Measurements from ENCODE around the gene CR1L. TPM values are rescaled to one million over a fixed set of nuclear protein-coding genes. Genes with fewer than 3 reads are reported as not detected.
A peak's percentile ranks its signal among the peaks of the same experiment; 100 is the strongest.

Gene CR1L
- total and polyA plus RNA-seq, 2 experiments from 2014 or later = 5.8 to 21.4 TPM

DNA sequence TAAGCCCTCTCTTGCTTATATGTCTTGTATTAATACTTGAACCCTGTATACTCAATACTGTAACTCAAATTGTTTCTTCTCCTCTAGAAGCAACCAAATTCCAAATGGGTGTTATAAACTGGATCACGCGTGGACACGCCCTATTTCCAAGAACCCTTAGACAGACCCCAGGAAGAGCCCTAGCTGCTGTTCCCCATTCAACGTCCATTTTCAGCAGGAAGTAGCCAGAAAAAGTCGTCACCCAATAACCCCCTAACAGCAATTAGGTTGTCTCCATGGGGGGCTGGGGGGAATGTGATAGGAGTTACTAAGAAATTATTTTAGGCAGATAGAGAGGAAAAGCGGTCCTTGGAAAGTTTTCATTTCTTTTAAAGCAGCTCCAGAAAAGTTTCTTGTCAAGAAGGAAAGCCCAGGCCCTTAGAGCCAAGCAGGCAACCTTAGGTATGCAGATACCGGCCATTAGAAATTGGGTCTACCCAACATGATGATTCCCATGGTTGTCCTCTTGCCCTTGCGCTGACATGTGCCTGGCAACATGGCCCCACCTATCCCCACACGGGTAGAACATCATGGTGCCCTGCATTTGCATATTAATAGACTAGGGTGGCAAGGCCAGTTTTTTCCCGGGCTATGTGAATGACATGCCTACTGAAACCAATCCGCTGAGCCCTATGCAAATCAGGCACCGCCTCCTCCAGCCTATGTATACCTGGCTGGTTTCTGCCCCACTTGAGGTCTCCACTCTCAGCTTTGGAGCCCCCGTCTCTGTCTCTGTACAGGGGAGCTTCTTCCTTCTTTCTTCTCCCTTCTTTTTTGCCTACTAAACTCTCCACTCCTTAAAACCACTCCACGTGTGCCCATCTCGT lies 102.9 kb downstream of the CR1L start:
- H4K20me1 ChIP-seq (replicated peaks; ENCODE audit: insufficient read depth) = peaks cover under 1% of the 10 kb centered on the region; the same call in 1 of the 2 replicates
- Mint-ChIP-seq H3K4me1 (peaks cover 40% of the 10 kb centered on the region), H3K36me3 (ENCODE audit: low read depth) (no peaks in the 10 kb centered on the region), H3K9me3 (no peaks in the 10 kb centered on the region), H3K4me3 (no peak overlapping the region), H3K27ac (no peak overlapping the region), H3K27me3 (ENCODE audit: insufficient read depth, low read depth, poor library complexity) (peaks cover 6% of the 10 kb centered on the region)
- no peak overlapping the region for H3K4me3 ChIP-seq
- no peak overlapping the region for H2AFZ ChIP-seq
- peaks cover 23% of the 10 kb centered on the region for H3K79me2 ChIP-seq (replicated peaks; ENCODE audit: insufficient read depth)
- H3K27me3 ChIP-seq (ENCODE audit: insufficient read depth) = no peaks in the 10 kb centered on the region
- no peaks in the 10 kb centered on the region; the same call in 1 of the 2 replicates for H3K9me2 ChIP-seq (ENCODE audit: insufficient read depth)
- ATAC-seq (peak; percentile 4), DNase-seq (ENCODE audit: low spot score) (peak; percentile 66)
- no peaks in the 10 kb centered on the region for H3F3A ChIP-seq (replicated peaks; ENCODE audit: low read depth)
- no peak for TF ChIP-seq STAT1 (IDR thresholded peaks at IDR 0.05; ENCODE audit: unreplicated experiment)
- no peak for TF ChIP-seq NANOG (IDR thresholded peaks at IDR 0.05; ENCODE audit: borderline replicate concordance)
- no peak for TF ChIP-seq CREB1 (CRISPR knock-in tag; IDR thresholded peaks at IDR 0.05; ENCODE audit: low read depth)
- no peak for TF ChIP-seq ZNF331 (CRISPR knock-in tag; IDR thresholded peaks at IDR 0.05; ENCODE audit: low read depth)
- TF ChIP-seq, protein P1, sequence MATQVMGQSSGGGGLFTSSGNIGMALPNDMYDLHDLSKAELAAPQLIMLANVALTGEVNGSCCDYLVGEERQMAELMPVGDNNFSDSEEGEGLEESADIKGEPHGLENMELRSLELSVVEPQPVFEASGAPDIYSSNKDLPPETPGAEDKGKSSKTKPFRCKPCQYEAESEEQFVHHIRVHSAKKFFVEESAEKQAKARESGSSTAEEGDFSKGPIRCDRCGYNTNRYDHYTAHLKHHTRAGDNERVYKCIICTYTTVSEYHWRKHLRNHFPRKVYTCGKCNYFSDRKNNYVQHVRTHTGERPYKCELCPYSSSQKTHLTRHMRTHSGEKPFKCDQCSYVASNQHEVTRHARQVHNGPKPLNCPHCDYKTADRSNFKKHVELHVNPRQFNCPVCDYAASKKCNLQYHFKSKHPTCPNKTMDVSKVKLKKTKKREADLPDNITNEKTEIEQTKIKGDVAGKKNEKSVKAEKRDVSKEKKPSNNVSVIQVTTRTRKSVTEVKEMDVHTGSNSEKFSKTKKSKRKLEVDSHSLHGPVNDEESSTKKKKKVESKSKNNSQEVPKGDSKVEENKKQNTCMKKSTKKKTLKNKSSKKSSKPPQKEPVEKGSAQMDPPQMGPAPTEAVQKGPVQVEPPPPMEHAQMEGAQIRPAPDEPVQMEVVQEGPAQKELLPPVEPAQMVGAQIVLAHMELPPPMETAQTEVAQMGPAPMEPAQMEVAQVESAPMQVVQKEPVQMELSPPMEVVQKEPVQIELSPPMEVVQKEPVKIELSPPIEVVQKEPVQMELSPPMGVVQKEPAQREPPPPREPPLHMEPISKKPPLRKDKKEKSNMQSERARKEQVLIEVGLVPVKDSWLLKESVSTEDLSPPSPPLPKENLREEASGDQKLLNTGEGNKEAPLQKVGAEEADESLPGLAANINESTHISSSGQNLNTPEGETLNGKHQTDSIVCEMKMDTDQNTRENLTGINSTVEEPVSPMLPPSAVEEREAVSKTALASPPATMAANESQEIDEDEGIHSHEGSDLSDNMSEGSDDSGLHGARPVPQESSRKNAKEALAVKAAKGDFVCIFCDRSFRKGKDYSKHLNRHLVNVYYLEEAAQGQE (IDR thresholded peaks at IDR 0.05; ENCODE audit: unreplicated experiment) = no peak
- TF ChIP-seq, protein P2, sequence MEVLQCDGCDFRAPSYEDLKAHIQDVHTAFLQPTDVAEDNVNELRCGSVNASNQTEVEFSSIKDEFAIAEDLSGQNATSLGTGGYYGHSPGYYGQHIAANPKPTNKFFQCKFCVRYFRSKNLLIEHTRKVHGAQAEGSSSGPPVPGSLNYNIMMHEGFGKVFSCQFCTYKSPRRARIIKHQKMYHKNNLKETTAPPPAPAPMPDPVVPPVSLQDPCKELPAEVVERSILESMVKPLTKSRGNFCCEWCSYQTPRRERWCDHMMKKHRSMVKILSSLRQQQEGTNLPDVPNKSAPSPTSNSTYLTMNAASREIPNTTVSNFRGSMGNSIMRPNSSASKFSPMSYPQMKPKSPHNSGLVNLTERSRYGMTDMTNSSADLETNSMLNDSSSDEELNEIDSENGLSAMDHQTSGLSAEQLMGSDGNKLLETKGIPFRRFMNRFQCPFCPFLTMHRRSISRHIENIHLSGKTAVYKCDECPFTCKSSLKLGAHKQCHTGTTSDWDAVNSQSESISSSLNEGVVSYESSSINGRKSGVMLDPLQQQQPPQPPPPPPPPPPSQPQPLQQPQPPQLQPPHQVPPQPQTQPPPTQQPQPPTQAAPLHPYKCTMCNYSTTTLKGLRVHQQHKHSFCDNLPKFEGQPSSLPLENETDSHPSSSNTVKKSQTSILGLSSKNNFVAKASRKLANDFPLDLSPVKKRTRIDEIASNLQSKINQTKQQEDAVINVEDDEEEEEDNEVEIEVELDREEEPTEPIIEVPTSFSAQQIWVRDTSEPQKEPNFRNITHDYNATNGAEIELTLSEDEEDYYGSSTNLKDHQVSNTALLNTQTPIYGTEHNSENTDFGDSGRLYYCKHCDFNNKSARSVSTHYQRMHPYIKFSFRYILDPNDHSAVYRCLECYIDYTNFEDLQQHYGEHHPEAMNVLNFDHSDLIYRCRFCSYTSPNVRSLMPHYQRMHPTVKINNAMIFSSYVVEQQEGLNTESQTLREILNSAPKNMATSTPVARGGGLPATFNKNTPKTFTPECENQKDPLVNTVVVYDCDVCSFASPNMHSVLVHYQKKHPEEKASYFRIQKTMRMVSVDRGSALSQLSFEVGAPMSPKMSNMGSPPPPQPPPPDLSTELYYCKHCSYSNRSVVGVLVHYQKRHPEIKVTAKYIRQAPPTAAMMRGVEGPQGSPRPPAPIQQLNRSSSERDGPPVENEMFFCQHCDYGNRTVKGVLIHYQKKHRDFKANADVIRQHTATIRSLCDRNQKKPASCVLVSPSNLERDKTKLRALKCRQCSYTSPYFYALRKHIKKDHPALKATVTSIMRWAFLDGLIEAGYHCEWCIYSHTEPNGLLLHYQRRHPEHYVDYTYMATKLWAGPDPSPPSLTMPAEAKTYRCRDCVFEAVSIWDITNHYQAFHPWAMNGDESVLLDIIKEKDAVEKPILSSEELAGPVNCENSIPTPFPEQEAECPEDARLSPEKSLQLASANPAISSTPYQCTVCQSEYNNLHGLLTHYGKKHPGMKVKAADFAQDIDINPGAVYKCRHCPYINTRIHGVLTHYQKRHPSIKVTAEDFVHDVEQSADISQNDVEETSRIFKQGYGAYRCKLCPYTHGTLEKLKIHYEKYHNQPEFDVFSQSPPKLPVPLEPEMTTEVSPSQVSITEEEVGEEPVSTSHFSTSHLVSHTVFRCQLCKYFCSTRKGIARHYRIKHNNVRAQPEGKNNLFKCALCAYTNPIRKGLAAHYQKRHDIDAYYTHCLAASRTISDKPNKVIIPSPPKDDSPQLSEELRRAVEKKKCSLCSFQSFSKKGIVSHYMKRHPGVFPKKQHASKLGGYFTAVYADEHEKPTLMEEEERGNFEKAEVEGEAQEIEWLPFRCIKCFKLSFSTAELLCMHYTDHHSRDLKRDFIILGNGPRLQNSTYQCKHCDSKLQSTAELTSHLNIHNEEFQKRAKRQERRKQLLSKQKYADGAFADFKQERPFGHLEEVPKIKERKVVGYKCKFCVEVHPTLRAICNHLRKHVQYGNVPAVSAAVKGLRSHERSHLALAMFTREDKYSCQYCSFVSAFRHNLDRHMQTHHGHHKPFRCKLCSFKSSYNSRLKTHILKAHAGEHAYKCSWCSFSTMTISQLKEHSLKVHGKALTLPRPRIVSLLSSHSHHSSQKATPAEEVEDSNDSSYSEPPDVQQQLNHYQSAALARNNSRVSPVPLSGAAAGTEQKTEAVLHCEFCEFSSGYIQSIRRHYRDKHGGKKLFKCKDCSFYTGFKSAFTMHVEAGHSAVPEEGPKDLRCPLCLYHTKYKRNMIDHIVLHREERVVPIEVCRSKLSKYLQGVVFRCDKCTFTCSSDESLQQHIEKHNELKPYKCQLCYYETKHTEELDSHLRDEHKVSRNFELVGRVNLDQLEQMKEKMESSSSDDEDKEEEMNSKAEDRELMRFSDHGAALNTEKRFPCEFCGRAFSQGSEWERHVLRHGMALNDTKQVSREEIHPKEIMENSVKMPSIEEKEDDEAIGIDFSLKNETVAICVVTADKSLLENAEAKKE (CRISPR knock-in tag; IDR thresholded peaks at IDR 0.05) = no peak
- no peak for TF ChIP-seq JUNB (IDR thresholded peaks at IDR 0.05; ENCODE audit: unreplicated experiment)
- no peak for TF ChIP-seq EZH2phosphoT487 (IDR thresholded peaks at IDR 0.05; ENCODE audit: unreplicated experiment)
- no peak for TF ChIP-seq ZNF114 (CRISPR knock-in tag; IDR thresholded peaks at IDR 0.05)
- TF ChIP-seq, protein P3, sequence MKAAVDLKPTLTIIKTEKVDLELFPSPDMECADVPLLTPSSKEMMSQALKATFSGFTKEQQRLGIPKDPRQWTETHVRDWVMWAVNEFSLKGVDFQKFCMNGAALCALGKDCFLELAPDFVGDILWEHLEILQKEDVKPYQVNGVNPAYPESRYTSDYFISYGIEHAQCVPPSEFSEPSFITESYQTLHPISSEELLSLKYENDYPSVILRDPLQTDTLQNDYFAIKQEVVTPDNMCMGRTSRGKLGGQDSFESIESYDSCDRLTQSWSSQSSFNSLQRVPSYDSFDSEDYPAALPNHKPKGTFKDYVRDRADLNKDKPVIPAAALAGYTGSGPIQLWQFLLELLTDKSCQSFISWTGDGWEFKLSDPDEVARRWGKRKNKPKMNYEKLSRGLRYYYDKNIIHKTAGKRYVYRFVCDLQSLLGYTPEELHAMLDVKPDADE (IDR thresholded peaks at IDR 0.05) = no peak
- TF ChIP-seq EZH2 (IDR thresholded peaks at IDR 0.05; ENCODE audit: low read depth, unreplicated experiment) = no peak
- TF ChIP-seq, protein P4, sequence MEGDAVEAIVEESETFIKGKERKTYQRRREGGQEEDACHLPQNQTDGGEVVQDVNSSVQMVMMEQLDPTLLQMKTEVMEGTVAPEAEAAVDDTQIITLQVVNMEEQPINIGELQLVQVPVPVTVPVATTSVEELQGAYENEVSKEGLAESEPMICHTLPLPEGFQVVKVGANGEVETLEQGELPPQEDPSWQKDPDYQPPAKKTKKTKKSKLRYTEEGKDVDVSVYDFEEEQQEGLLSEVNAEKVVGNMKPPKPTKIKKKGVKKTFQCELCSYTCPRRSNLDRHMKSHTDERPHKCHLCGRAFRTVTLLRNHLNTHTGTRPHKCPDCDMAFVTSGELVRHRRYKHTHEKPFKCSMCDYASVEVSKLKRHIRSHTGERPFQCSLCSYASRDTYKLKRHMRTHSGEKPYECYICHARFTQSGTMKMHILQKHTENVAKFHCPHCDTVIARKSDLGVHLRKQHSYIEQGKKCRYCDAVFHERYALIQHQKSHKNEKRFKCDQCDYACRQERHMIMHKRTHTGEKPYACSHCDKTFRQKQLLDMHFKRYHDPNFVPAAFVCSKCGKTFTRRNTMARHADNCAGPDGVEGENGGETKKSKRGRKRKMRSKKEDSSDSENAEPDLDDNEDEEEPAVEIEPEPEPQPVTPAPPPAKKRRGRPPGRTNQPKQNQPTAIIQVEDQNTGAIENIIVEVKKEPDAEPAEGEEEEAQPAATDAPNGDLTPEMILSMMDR (conservative IDR thresholded peaks at IDR 0.05; ENCODE audit: low read depth in 2 of 2) = no peak
- TF ChIP-seq POLR2AphosphoS5 (IDR thresholded peaks at IDR 0.05; ENCODE audit: low read depth) = no peak
- no peak overlapping the region for H3K4me2 ChIP-seq
- no peaks in the 10 kb centered on the region for H3K36me3 ChIP-seq (ENCODE audit: insufficient read depth)
- H3K27ac ChIP-seq (ENCODE audit: low read depth) = no peak overlapping the region
- peaks cover 39% of the 10 kb centered on the region for H3K4me1 ChIP-seq (ENCODE audit: insufficient read depth)
